Measurements from ENCODE around the gene ZDHHC3.

DNA sequence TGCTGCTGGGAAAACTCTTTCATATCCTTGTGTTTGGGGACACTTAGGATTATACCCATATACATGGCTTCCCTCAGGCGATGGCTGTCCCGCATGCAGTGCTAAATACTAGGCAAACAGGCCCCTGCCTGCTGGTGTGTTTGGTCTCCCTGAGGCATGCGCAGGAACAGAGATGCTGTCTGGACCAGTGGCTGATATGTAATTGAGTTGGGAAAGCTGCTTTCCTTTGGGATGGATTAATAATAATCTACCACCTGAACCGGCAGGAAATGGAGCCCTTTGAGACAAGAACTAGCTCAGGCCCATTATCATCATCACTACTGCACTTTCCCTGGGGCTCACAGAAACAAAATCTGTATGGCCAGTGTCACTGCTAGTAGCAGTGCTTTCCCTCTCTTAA is 18.0 kb downstream of the ZDHHC3 start:
- TF ChIP-seq CTCF (IDR thresholded peaks at IDR 0.05) (no peak), POLR2A (IDR thresholded peaks at IDR 0.05) (no peak)

All from breast epithelium (tissue), 3 donors.